Right atrium auricular region (tissue), 2 donors: Measurements from ENCODE around the gene FOXE1. TPM values are rescaled to one million over a fixed set of nuclear protein-coding genes. Genes with fewer than 3 reads are reported as not detected.
A peak's percentile ranks its signal among the peaks of the same experiment; 100 is the strongest.

Experiments used
- DNase-seq: peaks from one replicate; pipeline ENCODE4 v3.0.0-alpha.2; 2019; ENCODE audit warnings: low spot score
- H3K27ac ChIP-seq, 2 donors: fragments of 200-600 bp; sonication (generic); 1 replicate in 1 of 2; 2 replicates in 1 of 2; pipeline ENCODE4 v1.5.1; 2016 to 2019
- H3K27me3 ChIP-seq, 2 donors: fragments of 200-600 bp; sonication (generic); one replicate each; pipeline versions ENCODE4 v1.5.1 to v1.6.0; 2017 to 2019
- H3K36me3 ChIP-seq: fragments of 200-600 bp; sonication (generic); one replicate; pipeline ENCODE4 v1.5.1; 2016
- H3K4me1 ChIP-seq, 2 donors: fragments of 200-600 bp; sonication (generic); one replicate each; pipeline versions ENCODE4 v1.5.1 to v1.6.0; 2017 to 2019
- H3K4me3 ChIP-seq, 2 donors: fragments of 200-600 bp; sonication (generic); 1 replicate in 1 of 2; 2 replicates in 1 of 2; pipeline ENCODE4 v1.5.1; 2017 to 2019; ENCODE audit warnings: mild to moderate bottlenecking in 1 of 2, moderate library complexity in 1 of 2
- H3K9me3 ChIP-seq, 2 donors: fragments of 200-600 bp; sonication (generic); one replicate each; pipeline ENCODE4 v1.5.1; 2019
- CTCF ChIP-seq, 2 donors: fragments of 200-600 bp; sonication (generic); IDR thresholded peaks; one replicate each; pipeline ENCODE4 v1.5.1; 2019; ENCODE audit warnings: antibody characterized with exemption in 2 of 2
- total RNA-seq, 2 donors: library from RNA; depleted of rRNA; stranded (reverse); fragments of >200 nt; gene quantifications; one replicate each; pipeline ENCODE4 v1.1.0, GENCODE V29; 2016

FOXE1 gene
- total RNA-seq, 2 donors from 2014 or later: not detected

DNA sequence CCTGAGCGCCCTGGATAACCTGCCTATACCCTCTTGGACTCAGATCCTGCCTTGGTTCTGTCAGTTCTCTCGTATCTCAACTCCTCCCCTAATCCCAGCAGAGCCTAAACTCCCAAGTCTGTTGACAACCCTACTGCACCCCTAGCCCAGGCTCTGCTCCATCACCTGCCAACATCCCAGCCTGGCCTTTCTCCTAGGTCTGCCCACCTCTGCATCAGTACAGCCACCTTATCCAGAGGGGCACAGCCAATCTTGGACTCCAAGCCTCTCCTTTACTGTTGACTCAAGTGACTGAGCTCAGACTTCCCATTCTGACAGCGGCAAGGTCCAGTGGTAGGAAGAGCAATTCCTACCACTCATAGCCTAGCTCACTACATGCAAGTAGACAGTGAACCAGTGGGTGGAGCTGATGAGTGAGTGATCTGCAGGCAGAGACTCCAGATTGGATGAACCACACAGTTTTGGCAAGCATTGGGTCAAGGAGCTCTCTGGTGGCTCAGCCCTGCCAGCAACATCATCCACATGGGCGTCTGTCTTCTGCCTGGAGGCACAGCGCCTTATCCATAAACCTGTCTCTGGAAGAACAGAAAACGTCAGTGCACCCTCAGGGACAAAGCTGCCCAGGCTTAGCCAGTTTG lies 42.8 kb downstream of the FOXE1 start:
- Histone ChIP-seq H3K4me1 (no peaks in the 10 kb centered on the region), H3K27ac (no peak overlapping the region), H3K36me3 (no peaks in the 10 kb centered on the region), H3K9me3 (peaks cover 0 to 8% of the 10 kb centered on the region in 2 donors), H3K27me3 (no peaks in the 10 kb centered on the region), H3K4me3 (no peak overlapping the region)
- DNase-seq: no peak
- TF ChIP-seq CTCF (IDR thresholded peaks at IDR 0.05): no peak

DNA sequence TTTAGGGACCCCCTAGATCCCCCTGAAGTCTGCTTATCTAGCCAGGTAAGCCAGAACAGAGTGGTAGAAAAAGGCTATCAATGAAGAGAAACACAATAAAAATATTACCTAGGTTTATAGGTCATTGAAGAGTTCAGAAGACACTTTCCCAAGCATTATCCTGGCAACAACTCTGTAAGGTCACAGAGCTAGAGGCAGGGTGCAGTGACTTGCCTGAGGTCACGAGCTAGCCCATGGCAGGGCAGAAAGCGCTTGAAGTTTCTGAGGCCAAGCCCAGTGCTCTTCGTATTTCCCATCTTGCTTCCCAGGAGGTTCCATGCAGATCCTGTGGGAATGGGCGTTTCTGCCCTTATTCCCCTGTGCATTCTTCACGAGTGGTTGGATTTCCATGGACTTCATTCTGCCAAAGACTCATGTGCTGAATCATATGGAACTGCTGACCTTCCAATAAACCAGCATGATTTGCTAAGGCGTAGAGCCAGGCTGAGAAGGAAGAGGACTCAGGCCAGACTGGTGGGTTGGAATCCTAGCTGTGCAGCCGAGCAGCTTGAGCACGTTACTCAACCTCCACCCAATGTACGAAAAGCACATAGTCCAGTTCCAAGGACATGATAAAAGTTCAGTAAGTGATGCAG lies 47.2 kb downstream of the FOXE1 start:
- Histone ChIP-seq H3K27ac (no peak overlapping the region), H3K4me1 (no peaks in the 10 kb centered on the region), H3K36me3 (peaks cover 6% of the 10 kb centered on the region), H3K27me3 (no peaks in the 10 kb centered on the region), H3K4me3 (no peak overlapping the region), H3K9me3 (no peaks in the 10 kb centered on the region)
- DNase-seq: no peak
- TF ChIP-seq CTCF (IDR thresholded peaks at IDR 0.05): no peak

GRCh38 chr9:97900738-97901565 lies 47.9 kb downstream of the FOXE1 start:
- Histone ChIP-seq H3K4me3 (no peak overlapping the region), H3K27ac (no peak overlapping the region), H3K9me3 (no peaks in the 10 kb centered on the region), H3K4me1 (peaks cover 0 to 3% of the 10 kb centered on the region in 2 donors), H3K36me3 (peaks cover 6% of the 10 kb centered on the region), H3K27me3 (no peaks in the 10 kb centered on the region)
- DNase-seq: no peak
- TF ChIP-seq CTCF (IDR thresholded peaks at IDR 0.05): peak; percentile 47 to 74

- no peak for TF ChIP-seq CTCF (IDR thresholded peaks at IDR 0.05)
- Histone ChIP-seq H3K27ac (no peak overlapping the region), H3K4me1 (peaks cover 0 to 20% of the 10 kb centered on the region in 2 donors), H3K9me3 (no peaks in the 10 kb centered on the region), H3K27me3 (no peaks in the 10 kb centered on the region), H3K36me3 (peaks cover 13% of the 10 kb centered on the region), H3K4me3 (no peak overlapping the region)
- no peak for DNase-seq
Observed at GRCh38 chr9:97903177-97903576, 50.2 kb downstream of the FOXE1 start.

- no peak for TF ChIP-seq CTCF (IDR thresholded peaks at IDR 0.05)
- H3K4me1 ChIP-seq: peaks cover 0 to 20% of the 10 kb centered on the region in 2 donors
- DNase-seq: no peak
- peaks cover 27% of the 10 kb centered on the region for H3K36me3 ChIP-seq
- no peaks in the 10 kb centered on the region for H3K27me3 ChIP-seq
- no peak overlapping the region for H3K27ac ChIP-seq
- H3K9me3 ChIP-seq: no peaks in the 10 kb centered on the region
- no peak overlapping the region for H3K4me3 ChIP-seq
Observed at GRCh38 chr9:97904725-97905124, 51.7 kb downstream of the FOXE1 start.
